Measurements from ENCODE around the gene SLC15A3.
A peak's percentile ranks its signal among the peaks of the same experiment; 100 is the strongest.

SLC15A3 gene

GRCh38 chr11:60951904-60952741 lies at the start of gene SLC15A3:
TSS of gene SLC15A3 (minus strand) at chr11:60952176. CDS start at chr11:60951551, 625 bp downstream.
- peak; percentile 49 for DNase-seq

GRCh38 chr11:61000426-61000825 lies 48.5 kb upstream of the SLC15A3 start:
- no peak for DNase-seq

GRCh38 chr11:60996381-60997138 lies 44.6 kb upstream of the SLC15A3 start:
- DNase-seq = no peak

- no peak for DNase-seq
Observed at GRCh38 chr11:60995798-60996197, 43.8 kb upstream of the SLC15A3 start.

GRCh38 chr11:60994541-60995080 lies 42.6 kb upstream of the SLC15A3 start:
- DNase-seq = peak; percentile 61

- peak; percentile 63 for DNase-seq
Observed at GRCh38 chr11:60993615-60994014, 41.6 kb upstream of the SLC15A3 start.

- no peak for DNase-seq
Observed at GRCh38 chr11:60992842-60993409, 41.0 kb upstream of the SLC15A3 start.

GRCh38 chr11:60991457-60991856 lies 39.5 kb upstream of the SLC15A3 start:
- DNase-seq = no peak

- peak; percentile 40 for DNase-seq
Observed at GRCh38 chr11:60989093-60989650, 37.2 kb upstream of the SLC15A3 start.

- DNase-seq = peak; percentile 45
Observed at GRCh38 chr11:60988658-60989057, 36.7 kb upstream of the SLC15A3 start.

- DNase-seq = peak; percentile 79
Observed at GRCh38 chr11:60987577-60988277, 35.8 kb upstream of the SLC15A3 start.

GRCh38 chr11:60985991-60986915 lies 34.3 kb upstream of the SLC15A3 start:
- peak; percentile 90 for DNase-seq

GRCh38 chr11:60985501-60985900 lies 33.5 kb upstream of the SLC15A3 start:
- peak; percentile 48 for DNase-seq

GRCh38 chr11:60984636-60985035 lies 32.7 kb upstream of the SLC15A3 start:
- DNase-seq = no peak

- DNase-seq = no peak
Observed at GRCh38 chr11:60984149-60984548, 32.2 kb upstream of the SLC15A3 start.

GRCh38 chr11:60982184-60982583 lies 30.2 kb upstream of the SLC15A3 start:
- DNase-seq = peak; percentile 64

- DNase-seq = no peak
Observed at GRCh38 chr11:60981515-60981914, 29.5 kb upstream of the SLC15A3 start.

- DNase-seq = peak; percentile 89
Observed at GRCh38 chr11:60978546-60979380, 26.8 kb upstream of the SLC15A3 start.

GRCh38 chr11:60977836-60978235 lies 25.9 kb upstream of the SLC15A3 start:
- DNase-seq = no peak

- DNase-seq = no peak
Observed at GRCh38 chr11:60977224-60977623, 25.2 kb upstream of the SLC15A3 start.
